Stimulated activated effector memory CD8-positive, alpha-beta T cell treated with anti-CD3 and anti-CD28 coated beads, Interleukin-12 subunit alpha, Interleukin-12 subunit beta, amount 100 ng/mL, for 72 hours (primary cell): ENCODE measurements around the gene KCNH2.

Experiments
- ATAC-seq: fragments of 150-1000 bp; cut with Tn5 transposase; 2 replicates; pipeline ENCODE4 v1.10.0; 2021
- DNase-seq, 2 donors: peaks; one replicate each; pipeline ENCODE4 v3.0.0; 2021 to 2022; ENCODE audit warnings: low spot score in 2 of 2
- H3K27ac Mint-ChIP-seq: one replicate; pipeline ENCODE4 v1.8.0; 2022; ENCODE audit warnings: mild to moderate bottlenecking, mixed read lengths
- H3K36me3 Mint-ChIP-seq: one replicate; pipeline ENCODE4 v1.8.0; 2022; ENCODE audit warnings: mild to moderate bottlenecking, mixed read lengths
- H3K4me1 Mint-ChIP-seq: one replicate; pipeline ENCODE4 v1.8.0; 2022; ENCODE audit warnings: mixed read lengths
- H3K4me3 Mint-ChIP-seq: one replicate; pipeline ENCODE4 v1.8.0; 2022; ENCODE audit warnings: mild to moderate bottlenecking, mixed read lengths
- H3K9me3 Mint-ChIP-seq: one replicate; pipeline ENCODE4 v1.8.0; 2022; ENCODE audit warnings: mixed read lengths

The KCNH2 gene

GRCh38 chr7:150946421-150947240 lies 31.5 kb downstream of the KCNH2 start:
- H3K36me3 Mint-ChIP-seq, result no peaks in the 10 kb centered on the region
- no peak overlapping the region for H3K4me3 Mint-ChIP-seq
- no peak for ATAC-seq
- peaks cover 13% of the 10 kb centered on the region for H3K4me1 Mint-ChIP-seq
- DNase-seq, result no peak
- H3K9me3 Mint-ChIP-seq, result no peaks in the 10 kb centered on the region
- H3K27ac Mint-ChIP-seq, result no peak overlapping the region

DNA sequence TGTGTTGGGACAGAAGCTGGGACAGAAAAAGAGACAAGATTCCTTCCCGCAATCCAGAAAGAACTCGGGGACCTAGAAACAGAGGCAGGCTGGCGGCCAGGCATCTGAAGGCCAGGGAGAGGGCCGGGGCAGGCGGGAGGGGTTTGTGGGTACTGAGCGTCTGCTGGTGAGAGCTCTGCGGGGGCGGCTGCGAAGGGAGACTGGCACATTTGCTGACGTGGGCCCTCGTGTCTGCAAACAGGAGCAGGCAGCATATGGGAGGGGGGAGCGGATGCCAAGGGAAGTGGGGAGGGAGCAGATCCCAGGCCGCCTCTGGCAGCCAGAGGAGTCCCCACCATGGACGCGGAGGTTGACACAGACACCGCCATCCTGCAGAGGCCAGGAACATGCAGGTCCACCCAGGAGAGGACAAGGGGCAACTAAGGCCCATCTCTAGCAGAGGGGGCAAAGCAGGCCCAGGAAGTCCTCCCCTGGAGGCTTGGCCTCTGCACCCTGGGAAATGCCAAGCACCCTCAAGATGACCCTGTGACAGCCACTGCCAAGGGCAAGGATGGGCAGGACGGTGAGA lies 32.2 kb downstream of the KCNH2 start:
- DNase-seq, result no peak
- no peaks in the 10 kb centered on the region for H3K36me3 Mint-ChIP-seq

DNA sequence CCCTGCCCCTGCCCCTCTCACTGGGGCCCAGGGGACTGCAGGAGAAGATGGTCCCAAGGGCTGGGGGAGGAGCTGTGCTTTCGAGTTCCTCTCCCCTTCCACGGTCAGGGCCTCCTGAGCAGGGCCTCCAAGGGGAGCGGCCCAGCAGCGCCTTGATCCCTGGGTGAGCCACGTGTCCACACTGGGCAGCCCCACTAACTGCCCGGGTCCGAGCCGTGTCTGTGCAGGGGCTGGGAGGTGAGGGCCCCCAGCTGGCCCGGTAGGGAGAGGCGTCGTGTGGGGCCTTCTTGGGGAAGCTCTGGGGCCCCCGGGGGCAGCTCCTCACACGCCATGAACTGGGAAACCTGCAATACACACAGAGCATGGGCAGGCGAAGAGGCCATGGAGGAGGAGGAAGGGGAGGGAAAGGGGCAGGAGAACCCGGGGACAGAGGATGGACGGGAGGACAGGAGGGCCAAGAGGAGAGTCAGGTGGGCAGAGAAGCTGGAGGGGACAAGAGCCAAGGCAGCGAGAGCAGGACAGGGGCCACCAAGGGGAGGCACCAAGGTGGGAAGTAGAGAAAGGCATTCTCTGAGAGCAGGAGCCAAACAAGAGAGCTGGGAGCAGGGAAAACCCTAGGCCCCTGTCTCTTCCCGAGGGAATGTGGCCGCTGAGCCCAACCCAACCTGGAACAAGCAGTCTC lies 32.8 kb downstream of the KCNH2 start:
- H3K9me3 Mint-ChIP-seq, result no peaks in the 10 kb centered on the region
- H3K4me1 Mint-ChIP-seq, result peaks cover 18% of the 10 kb centered on the region
- no peak overlapping the region for H3K27ac Mint-ChIP-seq
- ATAC-seq (no peak), DNase-seq (no peak)
- H3K36me3 Mint-ChIP-seq, result no peaks in the 10 kb centered on the region
- no peak overlapping the region for H3K4me3 Mint-ChIP-seq

More for the DNA sequence above, 32.2 kb downstream of the KCNH2 start:
- ATAC-seq, result no peak
- Mint-ChIP-seq H3K9me3 (no peaks in the 10 kb centered on the region), H3K4me1 (peaks cover 18% of the 10 kb centered on the region), H3K4me3 (no peak overlapping the region), H3K27ac (no peak overlapping the region)

- Mint-ChIP-seq H3K4me3 (no peak overlapping the region), H3K4me1 (peaks cover 20% of the 10 kb centered on the region), H3K27ac (no peak overlapping the region), H3K36me3 (no peaks in the 10 kb centered on the region), H3K9me3 (no peaks in the 10 kb centered on the region)
- ATAC-seq (no peak), DNase-seq (no peak)
These were observed 33.8 kb downstream of the KCNH2 start for GRCh38 chr7:150944066-150945042.

GRCh38 chr7:150943453-150943814 lies 34.7 kb downstream of the KCNH2 start:
- no peak overlapping the region for H3K27ac Mint-ChIP-seq
- ATAC-seq, result no peak
- H3K9me3 Mint-ChIP-seq, result no peaks in the 10 kb centered on the region
- H3K4me3 Mint-ChIP-seq, result no peak overlapping the region
- no peaks in the 10 kb centered on the region for H3K36me3 Mint-ChIP-seq
- no peak for DNase-seq
- H3K4me1 Mint-ChIP-seq, result peaks cover 24% of the 10 kb centered on the region

GRCh38 chr7:150942591-150943452 lies 35.3 kb downstream of the KCNH2 start:
- DNase-seq, result no peak
- Mint-ChIP-seq H3K36me3 (no peaks in the 10 kb centered on the region), H3K4me1 (peaks cover 30% of the 10 kb centered on the region), H3K4me3 (no peak overlapping the region), H3K27ac (no peak overlapping the region), H3K9me3 (no peaks in the 10 kb centered on the region)
- no peak for ATAC-seq

- Mint-ChIP-seq H3K4me3 (no peak overlapping the region), H3K27ac (peak overlapping the region; percentile 4), H3K36me3 (no peaks in the 10 kb centered on the region), H3K4me1 (peaks cover 35% of the 10 kb centered on the region), H3K9me3 (no peaks in the 10 kb centered on the region)
- ATAC-seq, result peak; percentile 81
- DNase-seq, result peak; percentile 23 to 63
These were observed 36.0 kb downstream of the KCNH2 start for GRCh38 chr7:150942001-150942590.

- no peaks in the 10 kb centered on the region for H3K36me3 Mint-ChIP-seq
- H3K4me1 Mint-ChIP-seq, result peaks cover 35% of the 10 kb centered on the region
- H3K27ac Mint-ChIP-seq, result peak overlapping the region; percentile 4
- no peak for DNase-seq
- H3K4me3 Mint-ChIP-seq, result no peak overlapping the region
- H3K9me3 Mint-ChIP-seq, result no peaks in the 10 kb centered on the region
- ATAC-seq, result no peak
These were observed 36.6 kb downstream of the KCNH2 start for GRCh38 chr7:150941351-150942000.

DNA sequence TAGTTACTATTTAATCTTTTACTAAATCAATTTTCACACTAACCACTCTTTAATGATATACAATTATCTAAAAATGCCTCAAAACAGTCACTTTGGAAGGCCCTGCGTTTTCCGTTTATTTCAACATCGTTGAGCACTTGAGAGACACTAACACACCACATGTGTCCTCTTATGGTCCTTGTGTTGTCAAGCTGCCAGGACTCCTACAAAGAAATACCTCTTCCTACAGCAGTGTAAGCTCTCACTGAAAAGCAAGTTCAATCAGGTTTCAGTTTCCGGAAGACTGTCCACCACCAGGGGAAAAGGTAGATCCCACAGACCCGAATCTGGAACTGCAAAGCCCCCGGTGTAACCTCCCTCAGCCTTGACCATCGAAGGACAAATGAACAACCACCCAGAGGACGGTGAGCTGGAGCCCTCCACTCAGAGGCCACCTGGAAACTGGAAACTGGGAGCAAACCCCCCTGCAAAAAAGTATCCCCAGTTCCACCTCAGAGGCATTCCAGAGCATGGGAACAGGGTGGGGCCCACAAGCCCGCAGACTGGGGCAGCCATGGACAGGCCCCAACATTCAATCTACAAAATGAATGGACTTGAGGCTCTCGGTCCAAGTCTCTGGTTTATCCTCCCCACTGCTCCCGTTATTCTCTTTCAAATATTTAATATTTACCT lies 37.6 kb downstream of the KCNH2 start:
- Mint-ChIP-seq H3K27ac (no peak overlapping the region), H3K4me3 (no peak overlapping the region), H3K36me3 (no peaks in the 10 kb centered on the region), H3K4me1 (peaks cover 35% of the 10 kb centered on the region), H3K9me3 (no peaks in the 10 kb centered on the region)
- no peak for DNase-seq
- ATAC-seq, result no peak

DNA sequence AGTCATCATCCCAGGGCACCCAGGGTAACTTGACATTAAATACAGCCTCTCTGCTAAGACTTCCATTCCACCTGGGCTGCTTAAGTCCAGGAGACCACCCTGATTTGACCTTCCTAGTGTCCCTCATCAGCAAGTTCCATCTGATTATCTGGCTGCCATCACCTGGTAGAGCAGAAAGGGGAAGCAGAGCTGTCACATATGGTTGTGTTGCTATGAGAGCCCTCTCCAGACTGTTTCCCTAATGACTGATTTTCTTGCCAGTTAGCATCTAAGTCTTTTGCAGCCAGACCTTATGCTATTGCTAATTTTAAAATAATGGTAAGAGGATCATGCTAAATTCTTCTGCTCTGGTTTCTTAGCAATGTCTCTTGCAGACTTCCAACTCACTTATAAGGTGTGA lies 38.7 kb downstream of the KCNH2 start:
- ATAC-seq, result no peak
- Mint-ChIP-seq H3K4me3 (no peak overlapping the region), H3K4me1 (peaks cover 35% of the 10 kb centered on the region), H3K9me3 (no peaks in the 10 kb centered on the region), H3K36me3 (no peaks in the 10 kb centered on the region), H3K27ac (peak overlapping the region; percentile 21)
- DNase-seq, result no peak

GRCh38 chr7:150939052-150939451 lies 39.1 kb downstream of the KCNH2 start:
- Mint-ChIP-seq H3K36me3 (no peaks in the 10 kb centered on the region), H3K4me1 (peaks cover 35% of the 10 kb centered on the region), H3K4me3 (no peak overlapping the region), H3K27ac (peak overlapping the region; percentile 21), H3K9me3 (no peaks in the 10 kb centered on the region)
- ATAC-seq (no peak), DNase-seq (no peak)

DNA sequence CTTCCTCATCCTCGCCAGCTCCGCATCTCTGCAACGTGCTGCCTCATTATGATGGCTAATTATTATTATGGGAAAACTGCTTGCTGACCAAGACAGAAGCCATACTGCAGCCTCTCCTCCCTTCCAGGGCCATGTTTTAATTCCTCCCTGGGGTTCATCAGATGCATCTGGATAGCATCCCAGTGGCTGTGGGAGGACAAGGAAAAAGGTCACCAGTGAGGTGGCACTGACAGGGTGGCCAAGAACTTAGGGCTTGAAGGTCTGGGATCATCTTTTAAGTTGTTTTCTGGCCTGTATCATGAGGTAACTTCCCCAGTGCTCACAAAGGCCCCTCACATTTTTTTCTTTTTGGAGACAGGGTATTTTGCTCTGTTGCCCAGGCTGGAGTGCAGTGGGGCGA lies 39.6 kb downstream of the KCNH2 start:
- DNase-seq, result no peak
- Mint-ChIP-seq H3K4me3 (peak overlapping the region; percentile 46), H3K9me3 (no peaks in the 10 kb centered on the region)

DNA sequence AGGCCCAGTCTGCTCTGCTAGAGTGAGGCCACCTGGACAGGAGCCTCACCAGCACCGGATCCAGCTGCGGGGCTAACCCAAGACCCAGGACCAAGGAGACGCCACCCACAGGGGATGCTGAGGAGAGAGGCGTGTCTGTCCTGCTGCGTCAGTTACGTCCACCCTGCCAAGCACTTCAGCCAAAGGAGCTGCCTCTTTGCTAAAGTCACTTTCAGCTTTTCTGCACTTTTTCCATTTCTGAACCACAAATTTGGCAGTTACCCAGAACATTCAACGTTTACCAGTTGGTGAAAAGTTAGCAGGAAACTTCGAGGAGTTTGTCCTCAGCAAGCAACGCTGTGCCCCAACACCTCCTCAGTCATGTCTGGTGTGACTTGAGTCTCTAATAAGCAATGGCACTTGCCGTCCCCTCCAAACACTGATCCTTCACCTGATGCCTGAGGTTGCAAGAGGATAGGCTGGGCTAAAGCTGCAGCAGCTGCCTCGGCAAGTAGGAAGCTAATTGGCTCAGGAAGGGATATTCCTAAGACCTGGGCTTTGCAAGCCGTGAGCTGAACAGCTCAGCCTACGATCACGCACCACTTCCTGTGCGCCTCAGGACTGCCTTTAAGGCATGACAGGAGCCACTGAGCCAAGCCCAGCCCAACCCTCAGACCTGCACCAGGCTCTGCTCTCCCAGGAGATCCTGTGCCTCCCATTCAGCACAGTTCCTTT lies 40.1 kb downstream of the KCNH2 start:
- H3K27ac Mint-ChIP-seq, result no peak overlapping the region
- peak; percentile 67 for ATAC-seq

More for the DNA sequence above, 39.6 kb downstream of the KCNH2 start:
- H3K4me1 Mint-ChIP-seq, result peaks cover 35% of the 10 kb centered on the region
- no peak for ATAC-seq
- H3K27ac Mint-ChIP-seq, result no peak overlapping the region
- no peaks in the 10 kb centered on the region for H3K36me3 Mint-ChIP-seq

More for the DNA sequence above, 40.1 kb downstream of the KCNH2 start:
- DNase-seq, result no peak
- Mint-ChIP-seq H3K4me3 (peak overlapping the region; percentile 46), H3K4me1 (peaks cover 35% of the 10 kb centered on the region), H3K9me3 (no peaks in the 10 kb centered on the region), H3K36me3 (no peaks in the 10 kb centered on the region)
